Esophagus mucosa (tissue), 1 donor: ENCODE data around the gene CFAP74. TPM values are rescaled to one million over a fixed set of nuclear protein-coding genes. Genes with fewer than 3 reads are reported as not detected.
A peak's percentile ranks its signal among the peaks of the same experiment; 100 is the strongest.

Experiments used
- ATAC-seq: fragments of 200-7000 bp; cut with Tn5 transposase; one replicate; pipeline ENCODE4 v1.9.1; 2020
- total RNA-seq: library from RNA; stranded (reverse); gene quantifications from one replicate; pipeline ENCODE4 v1.2.4, GENCODE V29; 2023
- donor health status: DM: yes; HTN: yes; CAD: no.

CFAP74 gene
- total RNA-seq, 1 donor from 2014 or later: not detected

DNA sequence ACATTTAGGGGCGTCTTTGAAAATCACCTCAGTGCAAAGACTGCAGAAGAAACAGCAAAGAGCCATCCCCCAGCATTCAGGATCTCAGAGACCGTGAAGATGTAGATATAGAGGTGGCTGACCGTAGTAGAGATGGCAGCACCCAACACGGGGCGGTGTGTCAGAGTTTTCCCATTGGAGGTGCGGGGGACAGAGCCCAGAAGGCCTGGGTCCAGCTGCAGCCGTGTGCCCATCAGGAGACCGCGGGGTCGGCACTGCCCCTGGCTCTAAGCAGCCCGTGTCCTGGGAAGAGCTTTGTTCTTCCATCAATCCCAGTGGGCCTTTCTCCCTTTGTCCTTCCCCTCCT is 16.7 kb upstream of the CFAP74 start:
- no peak for ATAC-seq

DNA sequence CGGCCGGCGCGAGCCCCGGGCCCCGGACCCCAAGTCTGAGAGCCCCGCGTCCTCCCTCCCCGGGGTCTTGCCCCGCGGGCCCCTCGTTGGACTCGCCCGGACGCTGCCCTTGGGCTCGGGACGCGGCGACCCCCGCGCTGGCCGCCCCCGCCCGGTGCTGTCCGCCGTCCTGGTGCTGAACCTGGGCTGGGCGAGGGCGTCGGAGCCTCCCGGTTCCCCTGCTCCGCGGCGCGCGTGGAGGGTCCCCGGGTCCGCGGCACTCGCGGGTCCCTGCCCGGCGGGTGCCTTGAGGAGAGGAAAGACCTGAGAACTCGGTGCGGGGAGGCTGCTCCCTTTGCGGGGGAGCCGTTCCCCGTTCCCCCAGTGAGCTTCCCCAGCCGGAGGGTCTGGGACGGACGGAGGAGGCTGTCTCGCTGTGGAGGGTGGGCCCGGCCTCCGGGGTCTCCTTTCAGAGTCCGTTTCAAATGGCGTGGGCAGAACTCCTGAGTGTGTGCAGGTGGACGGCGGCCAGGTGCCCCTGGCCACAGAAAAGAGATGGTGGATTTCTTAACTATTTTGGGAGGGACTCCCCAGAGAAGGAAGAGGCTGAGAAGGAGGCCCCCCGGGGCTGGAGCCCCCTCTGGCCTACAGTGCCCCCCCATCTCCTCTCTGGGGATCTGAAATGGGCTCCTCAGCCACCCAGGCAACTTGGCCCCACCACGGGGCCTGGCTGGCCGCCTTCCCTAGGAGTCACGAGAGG is 16.2 kb upstream of the CFAP74 start:
- ATAC-seq: peak; percentile 26

GRCh38 chr1:2019172-2019543 is 15.6 kb upstream of the CFAP74 start, which contains the start of gene GABRD:
TSS of gene GABRD (plus strand) at chr1:2019345. CDS start at chr1:2019424, 79 bp downstream.
- peak; percentile 8 for ATAC-seq

GRCh38 chr1:2018217-2019171 is 14.9 kb upstream of the CFAP74 start:
- ATAC-seq: no peak

- no peak for ATAC-seq
Observed at GRCh38 chr1:2016123-2016522, 12.5 kb upstream of the CFAP74 start.

GRCh38 chr1:2014741-2015735 is 11.5 kb upstream of the CFAP74 start:
- ATAC-seq: no peak

- ATAC-seq: no peak
Observed at GRCh38 chr1:2014181-2014580, 10.6 kb upstream of the CFAP74 start.

- no peak for ATAC-seq
Observed at GRCh38 chr1:2009101-2010053, 5.8 kb upstream of the CFAP74 start.

DNA sequence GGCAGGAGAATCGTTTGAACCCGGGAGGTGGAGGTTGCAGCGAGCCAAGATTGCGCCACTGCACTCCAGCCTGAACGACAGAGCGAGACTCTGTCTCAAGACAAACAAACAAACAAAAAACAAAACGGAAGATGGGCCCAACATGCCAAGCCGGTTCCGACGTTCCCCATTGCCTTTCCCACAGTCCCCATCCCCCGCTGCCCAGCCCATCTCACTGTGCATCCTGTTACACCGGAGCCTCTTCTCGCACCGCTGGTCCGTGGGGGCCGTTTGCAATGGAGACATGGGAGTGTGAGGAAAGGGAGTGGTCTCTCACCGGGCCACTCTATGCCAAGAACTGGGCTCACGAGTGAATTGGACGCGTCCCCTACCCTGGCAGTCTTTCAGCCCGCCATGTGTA is 1.3 kb upstream of the CFAP74 start:
- no peak for ATAC-seq

GRCh38 chr1:2001773-2002411 is 1.7 kb downstream of the CFAP74 start:
- peak; percentile 81 for ATAC-seq

DNA sequence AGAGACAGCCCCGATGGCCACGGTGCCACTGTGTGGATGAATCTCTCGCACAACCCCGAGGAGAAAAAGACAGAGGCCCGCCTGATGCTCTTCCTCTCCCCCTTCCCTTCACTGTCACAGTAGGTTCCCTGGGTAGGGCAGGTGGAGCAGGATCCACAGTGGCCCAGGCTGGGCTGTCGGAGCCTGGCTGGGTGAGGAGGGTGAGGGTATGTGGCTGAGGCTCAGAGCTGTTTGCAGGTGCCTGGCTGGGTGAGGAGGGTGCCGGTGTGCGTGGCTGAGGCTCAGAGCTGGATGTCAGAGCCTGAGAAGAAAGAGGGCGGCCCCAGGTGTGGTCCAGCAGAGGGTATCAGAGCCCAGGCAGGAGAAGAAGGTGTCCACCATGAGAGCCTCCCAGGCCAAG is 2.7 kb downstream of the CFAP74 start:
- ATAC-seq: no peak

DNA sequence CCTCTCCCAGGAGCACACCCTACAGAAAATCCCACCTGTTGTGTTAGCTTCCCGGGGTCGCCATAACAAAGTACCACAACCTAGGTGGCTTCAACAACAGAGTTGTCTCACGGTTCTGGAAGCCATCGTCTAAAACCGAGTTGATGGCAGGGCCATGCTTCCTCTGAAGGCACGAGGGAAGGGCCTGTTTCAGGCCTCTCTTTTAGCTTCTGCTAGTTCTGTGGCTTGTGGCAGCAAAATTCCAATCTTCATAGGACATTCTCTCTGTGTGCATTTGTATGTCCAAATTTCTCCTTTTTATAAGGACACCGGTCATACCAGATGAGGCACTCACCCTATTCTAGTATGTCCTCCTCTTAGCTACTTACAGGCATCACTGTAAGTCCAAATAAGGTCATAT is 3.2 kb downstream of the CFAP74 start:
- no peak for ATAC-seq

- no peak for ATAC-seq
Observed at GRCh38 chr1:1997576-1997975, 6.0 kb downstream of the CFAP74 start.

DNA sequence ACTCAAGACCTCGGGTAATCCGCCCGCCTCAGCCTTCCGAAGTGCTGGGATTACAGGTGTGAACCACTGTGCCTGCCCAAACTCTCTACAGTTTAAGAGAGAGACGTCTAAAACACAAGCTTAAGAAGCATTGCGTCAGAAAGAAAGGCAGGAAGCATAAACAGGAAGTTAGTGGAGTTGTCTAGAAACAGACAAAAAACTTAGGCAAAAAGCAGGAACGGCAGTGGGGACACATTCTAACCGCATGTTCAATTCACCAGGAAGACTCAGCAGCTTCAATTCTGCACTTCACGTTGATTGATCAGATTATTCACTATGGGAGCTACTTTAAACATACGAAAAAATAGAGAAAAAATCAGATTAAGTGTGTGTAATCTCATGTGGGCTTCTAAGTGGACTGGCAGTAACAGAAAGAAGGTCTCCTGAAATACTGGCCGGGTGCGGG is 7.4 kb downstream of the CFAP74 start:
- no peak for ATAC-seq

DNA sequence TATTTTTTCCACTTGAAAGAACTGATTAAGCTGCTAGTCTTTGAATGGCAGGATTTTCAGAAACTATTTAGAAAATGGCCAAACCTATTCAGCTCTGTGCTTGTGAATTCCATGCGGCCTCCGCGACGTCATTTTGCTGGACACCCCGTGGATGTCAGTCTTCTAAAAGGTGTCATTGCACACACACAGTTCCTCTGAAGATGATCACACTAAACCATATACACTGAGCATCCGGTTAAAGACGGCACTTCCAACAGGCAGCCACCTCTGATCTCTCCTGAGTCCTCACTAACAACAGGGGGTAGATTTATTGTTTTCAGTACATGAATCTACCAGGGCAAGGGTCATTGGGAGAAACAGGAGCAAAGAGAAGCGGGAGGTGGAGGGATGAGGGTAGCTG is 9.1 kb downstream of the CFAP74 start:
- no peak for ATAC-seq

GRCh38 chr1:1990222-1990621 is 13.4 kb downstream of the CFAP74 start:
- ATAC-seq: no peak

GRCh38 chr1:1989789-1990188 is 13.8 kb downstream of the CFAP74 start:
- no peak for ATAC-seq

- peak; percentile 15 for ATAC-seq
Observed at GRCh38 chr1:1989102-1989542, 14.5 kb downstream of the CFAP74 start.

DNA sequence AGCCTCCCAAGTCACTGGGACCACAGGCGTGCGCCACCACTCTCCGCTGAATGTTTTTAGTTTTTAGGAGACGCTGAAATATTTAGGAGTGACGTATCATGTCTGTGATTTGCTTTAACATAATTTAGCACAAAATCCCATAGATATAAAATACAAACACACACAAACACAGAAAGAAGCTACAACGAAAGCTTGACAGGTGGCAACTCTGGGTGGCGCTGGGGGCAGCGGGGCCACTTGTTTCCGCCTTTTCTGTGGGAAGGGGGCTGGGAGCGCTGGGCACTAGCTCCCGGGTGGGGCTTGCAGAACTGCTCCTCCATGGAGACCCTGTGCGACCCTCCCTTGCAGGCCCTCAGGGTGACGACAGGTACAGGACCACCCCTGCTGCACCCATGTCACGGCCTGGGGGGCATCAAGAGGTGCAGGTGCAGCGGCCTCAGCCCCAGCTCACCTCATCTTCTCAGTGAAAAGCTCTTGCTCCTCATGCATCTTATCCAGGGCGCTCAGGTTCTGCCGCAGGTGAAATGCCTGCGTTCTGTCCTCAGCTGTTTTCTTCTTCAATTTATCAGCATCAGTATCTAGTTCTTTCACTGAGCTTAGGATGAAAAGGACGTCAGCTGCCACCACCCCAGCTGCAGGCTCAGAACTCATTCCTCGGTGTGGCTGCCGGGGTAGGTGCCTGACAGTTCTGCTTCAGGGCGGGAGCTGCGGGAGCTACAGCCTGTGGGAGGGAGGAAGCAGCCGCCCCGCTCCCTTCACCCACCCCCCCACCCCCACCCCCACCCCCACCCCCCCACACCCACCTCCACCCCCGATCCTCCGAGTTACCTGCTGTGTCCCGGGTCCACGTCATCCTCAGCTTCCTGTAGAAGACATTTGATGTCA is 15.3 kb downstream of the CFAP74 start:
- ATAC-seq: no peak

GRCh38 chr1:1987142-1987510 is 16.5 kb downstream of the CFAP74 start:
- no peak for ATAC-seq
